H9 (cell line): Measurements from ENCODE around the gene CSNK1E. TPM values are rescaled to one million over a fixed set of nuclear protein-coding genes. Genes with fewer than 3 reads are reported as not detected.

Source experiments
- DNase-seq: peaks from one replicate; pipeline ENCODE4 v3.0.0-alpha.2; 2017
- H2AFZ ChIP-seq: one replicate; pipeline ENCODE4 v1.6.1; 2013; ENCODE audit warnings: mild to moderate bottlenecking, low read length, control low read depth, moderate library complexity
- H2AK5ac ChIP-seq: 2 replicates; pipeline ENCODE4 v1.6.1; 2013; ENCODE audit warnings: low read length, control low read depth, mixed read lengths; ENCODE audit not compliant: insufficient read length
- H2BK120ac ChIP-seq: one replicate; pipeline ENCODE4 v1.6.1; 2013; ENCODE audit warnings: low read depth, mild to moderate bottlenecking, low read length, control low read depth, inconsistent platforms; ENCODE audit not compliant: poor library complexity, severe bottlenecking
- H2BK12ac ChIP-seq: 2 replicates; pipeline ENCODE4 v1.6.1; 2013; ENCODE audit warnings: low read length, control low read depth, mixed read lengths, low read depth; ENCODE audit not compliant: insufficient read length
- H2BK15ac ChIP-seq: 2 replicates; pipeline ENCODE4 v1.6.1; 2013; ENCODE audit warnings: low read depth, low read length, control low read depth
- H2BK20ac ChIP-seq: one replicate; pipeline ENCODE4 v1.6.1; 2013; ENCODE audit warnings: low read depth, mild to moderate bottlenecking, low read length, control low read depth, inconsistent platforms; ENCODE audit not compliant: poor library complexity, severe bottlenecking
- H2BK5ac ChIP-seq: 2 replicates; pipeline ENCODE4 v1.6.1; 2013; ENCODE audit warnings: low read length, control low read depth, mixed read lengths; ENCODE audit not compliant: insufficient read length
- H3K14ac ChIP-seq: 2 replicates; pipeline ENCODE4 v1.6.1; 2013; ENCODE audit warnings: low read length, control low read depth; ENCODE audit not compliant: insufficient read depth
- H3K18ac ChIP-seq: 2 replicates; pipeline ENCODE4 v1.6.1; 2013; ENCODE audit warnings: low read depth, mild to moderate bottlenecking, mixed read lengths, low read length, control low read depth; ENCODE audit not compliant: insufficient read length
- H3K23ac ChIP-seq: 2 replicates; pipeline ENCODE4 v1.6.1; 2013; ENCODE audit warnings: low read length, control low read depth, mixed read lengths, low read depth; ENCODE audit not compliant: insufficient read length
- H3K23me2 ChIP-seq: 2 replicates; pipeline ENCODE4 v1.6.1; 2013; ENCODE audit warnings: low read depth, mild to moderate bottlenecking, mixed read lengths, low read length, control low read depth; ENCODE audit not compliant: insufficient read length, poor library complexity, severe bottlenecking
- H3K27ac ChIP-seq: 2 replicates; pipeline ENCODE4 v1.5.1; 2013; ENCODE audit warnings: low read length, control low read depth, mixed read lengths, low read depth; ENCODE audit not compliant: insufficient read length
- H3K27me3 ChIP-seq: 2 replicates; pipeline ENCODE4 v1.6.1; 2013; ENCODE audit warnings: low read length, control low read depth, inconsistent platforms; ENCODE audit not compliant: insufficient read depth
- H3K4ac ChIP-seq: 2 replicates; pipeline ENCODE4 v1.6.1; 2013; ENCODE audit warnings: low read depth, mild to moderate bottlenecking, control low read depth, inconsistent platforms, low read length, moderate library complexity
- H3K4me1 ChIP-seq: 2 replicates; pipeline ENCODE4 v1.6.1; 2013; ENCODE audit warnings: low read length, control low read depth, inconsistent platforms; ENCODE audit not compliant: insufficient read depth
- H3K4me2 ChIP-seq: 2 replicates; pipeline ENCODE4 v1.6.1; 2013; ENCODE audit warnings: low read length, control low read depth, mixed read lengths; ENCODE audit not compliant: insufficient read length, insufficient read depth
- H3K56ac ChIP-seq: 2 replicates; pipeline ENCODE4 v1.6.1; 2013; ENCODE audit warnings: low read depth, mild to moderate bottlenecking, mixed read lengths, low read length, control low read depth; ENCODE audit not compliant: insufficient read length
- H3K79me1 ChIP-seq: 2 replicates; pipeline ENCODE4 v1.6.1; 2013; ENCODE audit warnings: low read depth, mild to moderate bottlenecking, moderate library complexity, low read length, control low read depth, inconsistent platforms; ENCODE audit not compliant: insufficient read depth, poor library complexity, severe bottlenecking
- H3K79me2 ChIP-seq: 2 replicates; pipeline ENCODE4 v1.6.1; 2013; ENCODE audit warnings: low read length, control low read depth, inconsistent platforms; ENCODE audit not compliant: insufficient read depth
- H3K9ac ChIP-seq: 2 replicates; pipeline ENCODE4 v1.6.1; 2013; ENCODE audit warnings: low read length, control low read depth, mixed read lengths; ENCODE audit not compliant: insufficient read length; ENCODE audit errors: extremely low read depth
- H3K9me3 ChIP-seq: one replicate; pipeline ENCODE4 v1.6.1; 2013; ENCODE audit warnings: low read depth, low read length, inconsistent platforms; ENCODE audit not compliant: control insufficient read depth
- H3T11ph ChIP-seq: one replicate; pipeline ENCODE4 v1.6.1; 2013; ENCODE audit warnings: mild to moderate bottlenecking, low read length, control low read depth, inconsistent platforms
- H4K20me1 ChIP-seq: one replicate; pipeline ENCODE4 v1.6.1; 2013; ENCODE audit not compliant: control insufficient read depth, insufficient read length, insufficient read depth
- H4K5ac ChIP-seq: 2 replicates; pipeline ENCODE4 v1.6.1; 2013; ENCODE audit warnings: low read depth, mild to moderate bottlenecking, mixed read lengths, low read length, control low read depth; ENCODE audit not compliant: insufficient read length
- H4K8ac ChIP-seq: replicated peaks from 2 replicates; pipeline ENCODE4 v1.6.1; 2013; ENCODE audit warnings: low read length, control low read depth, mixed read lengths, low read depth; ENCODE audit not compliant: insufficient read length
- H4K91ac ChIP-seq: 2 replicates; pipeline ENCODE4 v1.6.1; 2013; ENCODE audit warnings: low read depth, mild to moderate bottlenecking, moderate library complexity, mixed read lengths, low read length, control low read depth; ENCODE audit not compliant: insufficient read length
- H3K27ac Mint-ChIP-seq, 3 experiments: 2 replicates in 2 of 3; 3 replicates in 1 of 3; pipeline ENCODE4 v1.8.0; 2020 to 2021; ENCODE audit warnings: mixed read lengths in 3 of 3, mild to moderate bottlenecking in 1 of 3, moderate library complexity in 1 of 3
- H3K27me3 Mint-ChIP-seq: 2 replicates; pipeline ENCODE4 v1.8.0; 2021; ENCODE audit warnings: low read depth, mild to moderate bottlenecking, moderate library complexity, mixed read lengths
- H3K36me3 Mint-ChIP-seq, 3 experiments: 2 replicates in 2 of 3; 3 replicates in 1 of 3; pipeline ENCODE4 v1.8.0; 2020 to 2021; ENCODE audit warnings: low read depth in 3 of 3, mixed read lengths in 3 of 3; ENCODE audit not compliant: insufficient read depth in 1 of 3
- H3K4me1 Mint-ChIP-seq, 2 experiments: 2 replicates each; pipeline ENCODE4 v1.8.0; 2020; ENCODE audit warnings: mixed read lengths in 2 of 2
- H3K4me3 Mint-ChIP-seq, 2 experiments: 2 replicates in 1 of 2; 3 replicates in 1 of 2; pipeline ENCODE4 v1.8.0; 2020 to 2021; ENCODE audit warnings: mild to moderate bottlenecking in 2 of 2, mixed read lengths in 2 of 2, moderate library complexity in 1 of 2
- H3K9me3 Mint-ChIP-seq, 2 experiments: 2 replicates in 1 of 2; 3 replicates in 1 of 2; pipeline ENCODE4 v1.8.0; 2020; ENCODE audit warnings: mild to moderate bottlenecking in 2 of 2, mixed read lengths in 2 of 2, moderate library complexity in 1 of 2
- WGBS: extraction: QIAGEN DNeasy Blood & Tissue Kit; methylation state at CpG from one replicate; pipeline ENCODE4 v1.1.7; 2013; ENCODE audit warnings: missing lambda C conversion rate, low lambda C conversion rate, mixed read lengths; ENCODE audit not compliant: insufficient read length; ENCODE audit errors: extremely low coverage; 5-methylcytosine and 5-hydroxymethylcytosine counted together
- total RNA-seq: library from RNA; stranded (reverse); gene quantifications from 2 replicates; pipeline ENCODE4 v1.2.1, GENCODE V29; 2021
- TF ChIP-seq, protein P1 (sequence below): fragments of 200-600 bp; sonication (generic); conservative IDR thresholded peaks from 3 replicates; pipeline ENCODE4 v1.8.0; 2021; ENCODE audit warnings: antibody characterized with exemption, mild to moderate bottlenecking

Gene CSNK1E
- total RNA-seq, 1 experiment from 2014 or later, result 236 TPM

DNA sequence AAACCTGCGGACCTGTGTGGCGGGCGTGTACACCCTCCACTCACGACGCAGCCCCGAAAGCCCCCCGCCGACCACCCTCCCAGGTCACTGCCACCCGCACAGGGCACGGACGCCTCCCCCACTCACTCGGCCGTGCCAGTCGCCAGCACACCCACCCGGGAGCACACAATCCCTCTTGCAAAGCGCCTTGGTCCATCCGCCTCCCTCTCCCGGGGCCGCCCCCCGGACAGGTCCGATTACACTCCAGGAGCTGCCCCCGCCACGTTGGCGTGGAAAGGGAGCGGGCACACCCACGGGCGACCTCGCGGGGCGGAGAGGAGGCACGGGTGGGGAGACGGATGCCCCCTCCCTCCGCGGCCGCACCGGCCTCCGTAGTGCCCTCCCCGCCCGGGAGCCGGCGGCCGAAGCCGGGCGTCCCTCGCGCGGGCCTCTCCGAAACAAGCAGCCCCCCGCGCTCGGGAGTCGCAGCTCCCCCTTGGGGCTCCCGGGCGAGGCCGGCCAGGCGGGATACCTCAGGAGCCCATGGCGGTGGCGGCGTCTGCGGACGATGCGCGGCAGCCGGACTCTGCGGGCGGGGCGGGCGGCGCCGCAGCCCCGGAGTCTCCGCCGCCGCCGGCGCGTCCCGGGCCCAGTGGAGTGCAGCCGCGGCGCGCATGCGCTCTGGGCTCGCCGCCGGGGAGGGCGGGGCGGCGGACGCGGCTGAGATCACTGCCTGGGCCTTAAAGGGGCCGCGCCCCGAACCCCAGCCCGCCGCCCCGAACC, 44.7 kb downstream of the CSNK1E start, which contains the start of gene TMEM184B:
TSS of gene TMEM184B (minus strand) at position 638 of the 762 bp plus-strand sequence. CDS start 25,049 bp downstream, outside the sequence.
- peaks cover 5% of the 10 kb centered on the region for H3K27me3 Mint-ChIP-seq
- H4K5ac ChIP-seq, result no peak within 1 kb of the TSS
- WGBS, result no CpG with 5 or more reads among the region's 97 CpGs

More for the DNA sequence above, 44.7 kb downstream of the CSNK1E start, which contains the start of gene TMEM184B:
- H3K4me3 Mint-ChIP-seq, result peak within 1 kb of the TSS; percentile 85 to 93
- peak within 1 kb of the TSS; percentile 1 for H3K18ac ChIP-seq
- no peak within 1 kb of the TSS for H2BK15ac ChIP-seq
- no peak within 1 kb of the TSS for H2BK5ac ChIP-seq
- H3K56ac ChIP-seq, result no peak within 1 kb of the TSS
- H3K23ac ChIP-seq, result no peak within 1 kb of the TSS
- H3T11ph ChIP-seq, result no peak within 1 kb of the TSS
- no peak within 1 kb of the TSS for H3K27ac ChIP-seq
- H3K23me2 ChIP-seq, result peaks cover 7% of the 10 kb centered on the region
- no peak within 1 kb of the TSS for H3K4ac ChIP-seq
- no peaks in the 10 kb centered on the region for H3K27me3 ChIP-seq
- no peak within 1 kb of the TSS for H2BK120ac ChIP-seq
- no peak within 1 kb of the TSS for H2BK20ac ChIP-seq
- H4K91ac ChIP-seq, result no peak within 1 kb of the TSS
- H3K36me3 Mint-ChIP-seq, result peaks cover 0 to 21% (median 6%) of the 10 kb centered on the region in 3 experiments; a peak in 5 of 7 replicates
- peaks cover 21% of the 10 kb centered on the region; the same call in 1 of the 2 replicates for H3K79me2 ChIP-seq
- H3K4me1 ChIP-seq, result peaks cover 9% of the 10 kb centered on the region
- peak within 1 kb of the TSS; percentile 74 for H3K14ac ChIP-seq
- no peaks in the 10 kb centered on the region for H4K20me1 ChIP-seq
- TF ChIP-seq, protein P1, sequence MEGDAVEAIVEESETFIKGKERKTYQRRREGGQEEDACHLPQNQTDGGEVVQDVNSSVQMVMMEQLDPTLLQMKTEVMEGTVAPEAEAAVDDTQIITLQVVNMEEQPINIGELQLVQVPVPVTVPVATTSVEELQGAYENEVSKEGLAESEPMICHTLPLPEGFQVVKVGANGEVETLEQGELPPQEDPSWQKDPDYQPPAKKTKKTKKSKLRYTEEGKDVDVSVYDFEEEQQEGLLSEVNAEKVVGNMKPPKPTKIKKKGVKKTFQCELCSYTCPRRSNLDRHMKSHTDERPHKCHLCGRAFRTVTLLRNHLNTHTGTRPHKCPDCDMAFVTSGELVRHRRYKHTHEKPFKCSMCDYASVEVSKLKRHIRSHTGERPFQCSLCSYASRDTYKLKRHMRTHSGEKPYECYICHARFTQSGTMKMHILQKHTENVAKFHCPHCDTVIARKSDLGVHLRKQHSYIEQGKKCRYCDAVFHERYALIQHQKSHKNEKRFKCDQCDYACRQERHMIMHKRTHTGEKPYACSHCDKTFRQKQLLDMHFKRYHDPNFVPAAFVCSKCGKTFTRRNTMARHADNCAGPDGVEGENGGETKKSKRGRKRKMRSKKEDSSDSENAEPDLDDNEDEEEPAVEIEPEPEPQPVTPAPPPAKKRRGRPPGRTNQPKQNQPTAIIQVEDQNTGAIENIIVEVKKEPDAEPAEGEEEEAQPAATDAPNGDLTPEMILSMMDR, result no peak
- peak; percentile 66 for DNase-seq
- no peak within 1 kb of the TSS for H2AK5ac ChIP-seq
- H2BK12ac ChIP-seq, result no peak within 1 kb of the TSS
- peaks cover 10% of the 10 kb centered on the region for H3K79me1 ChIP-seq
- H2AFZ ChIP-seq, result no peak within 1 kb of the TSS
- H3K4me2 ChIP-seq, result peak within 1 kb of the TSS; percentile 75
- H3K4me1 Mint-ChIP-seq, result peaks cover 37 to 41% of the 10 kb centered on the region in 2 experiments
- H4K8ac ChIP-seq, result no peak within 1 kb of the TSS
- no peaks in the 10 kb centered on the region for H3K9me3 Mint-ChIP-seq
- peak within 1 kb of the TSS; percentile 66 for H3K9ac ChIP-seq
- peak within 1 kb of the TSS in 2 of 3 experiments; percentile 52 to 90; a peak in 1 of 7 replicates for H3K27ac Mint-ChIP-seq
- H3K9me3 ChIP-seq, result no peaks in the 10 kb centered on the region
